Measurements from ENCODE around the gene COQ7.

COQ7 gene

GRCh38 chr16:19113577-19114358, 46.4 kb downstream of the COQ7 start, which contains the start of gene ITPRIPL2:
Gene ITPRIPL2 (plus strand): TSS chr16:19113964. CDS start chr16:19114462, 498 bp downstream.
- DNase-seq = peak; percentile 78

- peak; percentile 38 for DNase-seq
Measured at GRCh38 chr16:19114359-19115147, 47.1 kb downstream of the COQ7 start.

- DNase-seq = no peak
Measured at GRCh38 chr16:19115148-19116021, 48.0 kb downstream of the COQ7 start.

GRCh38 chr16:19116711-19117449, 49.5 kb downstream of the COQ7 start:
- no peak for DNase-seq

GRCh38 chr16:19118938-19119431, 51.6 kb downstream of the COQ7 start:
- DNase-seq = no peak

- no peak for DNase-seq
Measured at GRCh38 chr16:19119564-19119963, 52.1 kb downstream of the COQ7 start.

GRCh38 chr16:19123535-19124178, 56.2 kb downstream of the COQ7 start:
- DNase-seq = no peak

- no peak for DNase-seq
Measured at GRCh38 chr16:19126300-19126699, 58.9 kb downstream of the COQ7 start.

- DNase-seq = no peak
Measured at GRCh38 chr16:19127205-19127604, 59.8 kb downstream of the COQ7 start.

- DNase-seq = no peak
Measured at GRCh38 chr16:19127674-19128131, 60.3 kb downstream of the COQ7 start.

GRCh38 chr16:19128454-19129200, 61.2 kb downstream of the COQ7 start:
- DNase-seq = no peak

Data from NCI-H146 (cell line).